ENCODE data around the gene MTAP. TPM values are rescaled to one million over a fixed set of nuclear protein-coding genes. Genes with fewer than 3 reads are reported as not detected.

The MTAP gene
- total and polyA plus RNA-seq, 7 experiments from 2014 or later, result 13.1 to 50.7 (median 29.7) TPM

GRCh38 chr9:21961569-21961968 lies 159.1 kb downstream of the MTAP start:
- Mint-ChIP-seq H3K4me3 (no peak overlapping the region), H3K36me3 (peaks cover 0 to 18% (median 0%) of the 10 kb centered on the region in 5 donors), H3K27me3 (peaks cover 50 to 73% (median 65%) of the 10 kb centered on the region in 5 donors), H3K9me3 (peaks cover 1 to 43% (median 13%) of the 10 kb centered on the region in 11 donors), H3K4me1 (peaks cover under 1 to 21% (median 16%) of the 10 kb centered on the region in 7 donors), H3K27ac (no peak overlapping the region)
- Histone ChIP-seq H3K4me3 (ENCODE audit: low read length) (no peak overlapping the region), H3K9me3 (ENCODE audit: control insufficient read depth in 2 of 3, low read length in 3 of 3) (peaks cover 0 to 6% (median 0%) of the 10 kb centered on the region in 3 experiments), H3K27me3 (ENCODE audit: control insufficient read depth in 2 of 2, insufficient read depth in 2 of 2, low read length in 2 of 2) (peaks cover 23 to 32% of the 10 kb centered on the region in 2 donors), H3K4me1 (ENCODE audit: control insufficient read depth in 2 of 2, insufficient read depth in 2 of 2, low read length in 2 of 2) (peaks cover 10 to 18% of the 10 kb centered on the region in 2 donors), H3K36me3 (ENCODE audit: control insufficient read depth in 2 of 3, insufficient read depth in 3 of 3, low read length in 3 of 3) (no peaks in the 10 kb centered on the region), H3K27ac (ENCODE audit: low read depth, low read length) (no peak overlapping the region)
- intact Hi-C loops (cut with micrococcal nuclease), result no loop called here
- ChIA-PET CTCF (no interaction called here), POLR2A (no interaction called here)
- no peak for DNase-seq
- no peak for ATAC-seq

- Histone ChIP-seq H3K4me3 (ENCODE audit: low read length) (peak overlapping the region; percentile 33), H3K27ac (ENCODE audit: low read depth, low read length) (no peak overlapping the region), H3K27me3 (ENCODE audit: control insufficient read depth in 2 of 2, insufficient read depth in 2 of 2, low read length in 2 of 2) (peaks cover 51 to 64% of the 10 kb centered on the region in 2 donors), H3K36me3 (ENCODE audit: control insufficient read depth in 2 of 3, insufficient read depth in 3 of 3, low read length in 3 of 3) (no peaks in the 10 kb centered on the region), H3K4me1 (ENCODE audit: control insufficient read depth in 2 of 2, insufficient read depth in 2 of 2, low read length in 2 of 2) (peaks cover 10 to 18% of the 10 kb centered on the region in 2 donors), H3K9me3 (ENCODE audit: control insufficient read depth in 2 of 3, low read length in 3 of 3) (peaks cover 0 to 33% (median 5%) of the 10 kb centered on the region in 3 experiments)
- peaks cover 8 to 77% (median 41%) of the 10 kb centered on the region in 11 donors for H3K9me3 Mint-ChIP-seq
- H3K36me3 Mint-ChIP-seq, result peaks cover 0 to 25% (median 19%) of the 10 kb centered on the region in 5 donors
- H3K27me3 Mint-ChIP-seq, result peaks cover 84 to 94% (median 92%) of the 10 kb centered on the region in 5 donors
- CTCF ChIA-PET, result no interaction called here
- peaks cover 9 to 35% (median 25%) of the 10 kb centered on the region in 7 donors for H3K4me1 Mint-ChIP-seq
- peak overlapping the region; percentile 1 to 81 (median 54) for H3K4me3 Mint-ChIP-seq
- ATAC-seq (peak; percentile 80), DNase-seq (peak in 6 of 9 donors; percentile 29 to 70 (median 42))
- POLR2A ChIA-PET, result no interaction called here
- H3K27ac Mint-ChIP-seq, result peak overlapping the region in 3 of 9 donors; percentile 65 to 78 (median 74)
- intact Hi-C loops (cut with micrococcal nuclease), result loop anchor here (1.0 to 5.0 kb wide), 6 partner anchors 30 to 151 kb away; partner anchors contain the start of genes CDKN2A (in 1 of the 2), CDKN2B (in 1 of the 2) and CDKN2B-AS1 (in 1 of the 2)
Measured at GRCh38 chr9:21964925-21965385, 162.5 kb downstream of the MTAP start.

- H3K9me3 Mint-ChIP-seq, result peaks cover 8 to 83% (median 47%) of the 10 kb centered on the region in 11 donors
- peaks cover 9 to 35% (median 25%) of the 10 kb centered on the region in 7 donors for H3K4me1 Mint-ChIP-seq
- DNase-seq (peak in 1 of 9 donors; percentile 53), ATAC-seq (peak; percentile 75)
- intact Hi-C loops (cut with micrococcal nuclease), result loop anchor here (1.0 to 5.0 kb wide), 6 partner anchors 29 to 151 kb away; partner anchors contain the start of genes CDKN2A (in 1 of the 2), CDKN2B (in 1 of the 2) and CDKN2B-AS1 (in 1 of the 2)
- peak overlapping the region in 9 of 10 donors; percentile 1 to 81 (median 57) for H3K4me3 Mint-ChIP-seq
- H3K36me3 ChIP-seq (ENCODE audit: control insufficient read depth in 2 of 3, insufficient read depth in 3 of 3, low read length in 3 of 3), result no peaks in the 10 kb centered on the region
- ChIA-PET POLR2A (interaction anchor here (0.5 kb wide), 1 partner anchor 18 kb away, joined by 3 read pairs; no protein-coding TSS in a partner anchor), CTCF (interaction anchor here (1.0 kb wide), 1 partner anchor 73 kb away, joined by 3 read pairs; no protein-coding TSS in a partner anchor)
- H3K27ac Mint-ChIP-seq, result peak overlapping the region in 5 of 9 donors; percentile 1 to 78 (median 61)
- H3K4me3 ChIP-seq (ENCODE audit: low read length), result peak overlapping the region; percentile 33
- peaks cover 56 to 66% of the 10 kb centered on the region in 2 donors for H3K27me3 ChIP-seq (ENCODE audit: control insufficient read depth in 2 of 2, insufficient read depth in 2 of 2, low read length in 2 of 2)
- peaks cover 0 to 28% (median 19%) of the 10 kb centered on the region in 5 donors for H3K36me3 Mint-ChIP-seq
- peaks cover 89 to 94% (median 94%) of the 10 kb centered on the region in 5 donors for H3K27me3 Mint-ChIP-seq
- peaks cover 10 to 18% of the 10 kb centered on the region in 2 donors for H3K4me1 ChIP-seq (ENCODE audit: control insufficient read depth in 2 of 2, insufficient read depth in 2 of 2, low read length in 2 of 2)
- peaks cover 0 to 37% (median 5%) of the 10 kb centered on the region in 3 experiments for H3K9me3 ChIP-seq (ENCODE audit: control insufficient read depth in 2 of 3, low read length in 3 of 3)
- H3K27ac ChIP-seq (ENCODE audit: low read depth, low read length), result no peak overlapping the region
Measured at GRCh38 chr9:21965401-21965951, 163.0 kb downstream of the MTAP start.

GRCh38 chr9:21966140-21966851 lies 163.9 kb downstream of the MTAP start:
- intact Hi-C loops (cut with micrococcal nuclease), result loop anchor here (5.0 kb wide), 2 partner anchors 44 to 134 kb away; no protein-coding TSS in a partner anchor
- H3K27me3 ChIP-seq (ENCODE audit: control insufficient read depth in 2 of 2, insufficient read depth in 2 of 2, low read length in 2 of 2), result peaks cover 62 to 72% of the 10 kb centered on the region in 2 donors
- ATAC-seq (no peak), DNase-seq (no peak)
- H3K4me3 ChIP-seq (ENCODE audit: low read length), result no peak overlapping the region
- Mint-ChIP-seq H3K36me3 (peaks cover 0 to 32% (median 22%) of the 10 kb centered on the region in 5 donors), H3K27ac (peak overlapping the region in 6 of 9 donors; percentile 29 to 86 (median 74)), H3K4me3 (peak overlapping the region in 7 of 10 donors; percentile 2 to 64 (median 20)), H3K9me3 (peaks cover 9 to 89% (median 49%) of the 10 kb centered on the region in 11 donors), H3K27me3 (peaks cover 91 to 96% (median 95%) of the 10 kb centered on the region in 5 donors), H3K4me1 (peaks cover 11 to 37% (median 28%) of the 10 kb centered on the region in 7 donors)
- no peaks in the 10 kb centered on the region for H3K36me3 ChIP-seq (ENCODE audit: control insufficient read depth in 2 of 3, insufficient read depth in 3 of 3, low read length in 3 of 3)
- peaks cover 10 to 18% of the 10 kb centered on the region in 2 donors for H3K4me1 ChIP-seq (ENCODE audit: control insufficient read depth in 2 of 2, insufficient read depth in 2 of 2, low read length in 2 of 2)
- ChIA-PET POLR2A (interaction anchor here (0.5 kb wide), 1 partner anchor 19 kb away, joined by 3 read pairs; no protein-coding TSS in a partner anchor), CTCF (interaction anchor here (1.0 kb wide), 1 partner anchor 72 kb away, joined by 3 read pairs; no protein-coding TSS in a partner anchor)
- no peak overlapping the region for H3K27ac ChIP-seq (ENCODE audit: low read depth, low read length)
- peaks cover 0 to 37% (median 5%) of the 10 kb centered on the region in 3 experiments for H3K9me3 ChIP-seq (ENCODE audit: control insufficient read depth in 2 of 3, low read length in 3 of 3)

GRCh38 chr9:21967169-21967568 lies 164.7 kb downstream of the MTAP start:
- Histone ChIP-seq H3K4me3 (ENCODE audit: low read length) (no peak overlapping the region), H3K36me3 (ENCODE audit: control insufficient read depth in 2 of 3, insufficient read depth in 3 of 3, low read length in 3 of 3) (no peaks in the 10 kb centered on the region), H3K4me1 (ENCODE audit: control insufficient read depth in 2 of 2, insufficient read depth in 2 of 2, low read length in 2 of 2) (peaks cover 10 to 18% of the 10 kb centered on the region in 2 donors), H3K9me3 (ENCODE audit: control insufficient read depth in 2 of 3, low read length in 3 of 3) (peaks cover 0 to 37% (median 5%) of the 10 kb centered on the region in 3 experiments), H3K27me3 (ENCODE audit: control insufficient read depth in 2 of 2, insufficient read depth in 2 of 2, low read length in 2 of 2) (peaks cover 68 to 79% of the 10 kb centered on the region in 2 donors), H3K27ac (ENCODE audit: low read depth, low read length) (no peak overlapping the region)
- H3K9me3 Mint-ChIP-seq, result peaks cover 9 to 95% (median 53%) of the 10 kb centered on the region in 11 donors
- peaks cover 11 to 38% (median 29%) of the 10 kb centered on the region in 7 donors for H3K4me1 Mint-ChIP-seq
- CTCF ChIA-PET, result no interaction called here
- H3K4me3 Mint-ChIP-seq, result peak overlapping the region in 3 of 10 donors; percentile 4 to 64 (median 27)
- peak overlapping the region in 7 of 9 donors; percentile 6 to 86 (median 73) for H3K27ac Mint-ChIP-seq
- peaks cover 91 to 96% (median 95%) of the 10 kb centered on the region in 5 donors for H3K27me3 Mint-ChIP-seq
- POLR2A ChIA-PET, result no interaction called here
- DNase-seq (no peak), ATAC-seq (no peak)
- intact Hi-C loops (cut with micrococcal nuclease), result loop anchor here (1.0 to 5.0 kb wide), 4 partner anchors 8 to 135 kb away; no protein-coding TSS in a partner anchor
- H3K36me3 Mint-ChIP-seq, result peaks cover 0 to 32% (median 24%) of the 10 kb centered on the region in 5 donors
